NB4 (cell line): ENCODE measurements around the gene SCAMP5.

Experiments
- CTCF ChIP-seq: IDR thresholded peaks from one replicate; pipeline ENCODE4 v1.5.1; 2012; ENCODE audit warnings: low read depth, low read length
- MAX ChIP-seq: IDR thresholded peaks from 2 replicates; pipeline ENCODE4 v1.6.1; 2011; ENCODE audit warnings: low read depth, low read length
- MYC ChIP-seq: IDR thresholded peaks from 2 replicates; pipeline ENCODE4 v1.6.1; 2011; ENCODE audit warnings: low read depth, low read length
- POLR2A ChIP-seq: IDR thresholded peaks from 2 replicates; pipeline ENCODE4 v1.6.1; 2011; ENCODE audit warnings: mild to moderate bottlenecking; ENCODE audit not compliant: insufficient read length; ENCODE audit errors: extremely low read depth

GRCh38 chr15:74961616-74962015 is 33.7 kb upstream of the SCAMP5 start:
- TF ChIP-seq CTCF: no peak
- no peak for TF ChIP-seq POLR2A
- TF ChIP-seq MYC: no peak
- no peak for TF ChIP-seq MAX
